ENCODE results near the gene FNDC3A.

The FNDC3A gene

GRCh38 chr13:49165798-49166752, 190.4 kb downstream of the FNDC3A start:
- Histone ChIP-seq H3K36me3 (ENCODE audit: low read length) (peaks cover 20% of the 10 kb centered on the region; the same call in 1 of the 2 replicates), H3K27ac (ENCODE audit: low read depth, low read length) (no peak overlapping the region), H3K4me3 (ENCODE audit: insufficient read depth, low read length, poor library complexity, severe bottlenecking) (no peak overlapping the region), H3K9me2 (replicated peaks; ENCODE audit: insufficient read depth, low read length) (no peaks in the 10 kb centered on the region), H3K9me3 (ENCODE audit: insufficient read depth, low read length) (peaks cover 9% of the 10 kb centered on the region; the same call in 1 of the 2 replicates), H3K27me3 (ENCODE audit: low read length) (no peaks in the 10 kb centered on the region), H3K79me2 (ENCODE audit: insufficient read depth, low read length) (no peaks in the 10 kb centered on the region), H2AFZ (ENCODE audit: low read depth, low read length, severe bottlenecking) (no peak overlapping the region), H4K20me1 (ENCODE audit: low read depth, low read length) (no peaks in the 10 kb centered on the region), H3K9ac (ENCODE audit: low read length) (no peak overlapping the region), H3F3A (ENCODE audit: insufficient read depth) (0 out of 2 replicates have a peak, but pooled peaks cover 2% of the 10 kb centered on the region), H3K4me2 (ENCODE audit: low read depth, low read length, poor library complexity, severe bottlenecking) (no peak overlapping the region)
- TF ChIP-seq EZH2phosphoT487 (conservative IDR thresholded peaks at IDR 0.05; ENCODE audit: low read length) (no peak), CTCF (IDR thresholded peaks at IDR 0.05; ENCODE audit: insufficient read depth, low read length, poor library complexity, severe bottlenecking) (no peak)

GRCh38 chr13:49171359-49171758, 195.6 kb downstream of the FNDC3A start:
- no peak for TF ChIP-seq EZH2phosphoT487 (conservative IDR thresholded peaks at IDR 0.05; ENCODE audit: low read length)
- no peak for TF ChIP-seq CTCF (IDR thresholded peaks at IDR 0.05; ENCODE audit: insufficient read depth, low read length, poor library complexity, severe bottlenecking)

DNA sequence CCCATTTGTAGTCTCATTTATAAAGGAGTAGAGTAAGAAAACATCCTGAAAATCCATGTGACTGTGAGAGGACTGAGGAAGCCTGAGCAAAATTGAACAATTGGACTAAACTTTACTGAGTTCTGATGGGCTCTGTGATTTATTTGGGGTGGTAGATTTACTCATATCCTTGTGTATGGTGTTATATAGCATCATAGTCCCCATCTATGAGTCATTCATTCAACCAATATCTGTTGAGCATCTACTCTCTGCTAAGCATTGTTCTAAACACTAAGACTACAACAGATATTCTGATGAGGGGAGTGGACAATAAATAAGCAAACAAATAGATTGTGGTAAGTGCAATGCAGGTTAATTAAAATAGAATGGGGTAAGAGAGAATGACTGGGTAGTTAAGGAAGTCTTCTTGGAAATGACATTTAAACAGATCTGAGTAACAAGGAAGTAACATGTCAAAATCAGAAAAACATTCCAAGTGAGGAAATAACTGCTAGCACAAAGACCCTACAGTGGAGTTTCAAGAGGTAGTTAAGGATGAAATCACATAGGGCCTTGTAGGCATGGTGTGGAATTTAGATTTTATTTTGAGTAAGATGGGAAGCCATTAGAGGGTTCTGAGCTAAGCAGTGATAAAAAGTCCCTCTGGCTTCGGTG, 208.1 kb downstream of the FNDC3A start:
- H3K4me2 ChIP-seq (ENCODE audit: low read depth, low read length, poor library complexity, severe bottlenecking) = no peak overlapping the region
- no peaks in the 10 kb centered on the region for H3K79me2 ChIP-seq (ENCODE audit: insufficient read depth, low read length)
- no peak overlapping the region for H2AFZ ChIP-seq (ENCODE audit: low read depth, low read length, severe bottlenecking)
- H3K27me3 ChIP-seq (ENCODE audit: low read length) = no peaks in the 10 kb centered on the region
- no peak overlapping the region for H3K27ac ChIP-seq (ENCODE audit: low read depth, low read length)
- no peaks in the 10 kb centered on the region for H4K20me1 ChIP-seq (ENCODE audit: low read depth, low read length)
- no peaks in the 10 kb centered on the region for H3F3A ChIP-seq (ENCODE audit: insufficient read depth)
- H3K4me3 ChIP-seq (ENCODE audit: insufficient read depth, low read length, poor library complexity, severe bottlenecking) = no peak overlapping the region
- H3K9ac ChIP-seq (ENCODE audit: low read length) = no peak overlapping the region
- TF ChIP-seq EZH2phosphoT487 (conservative IDR thresholded peaks at IDR 0.05; ENCODE audit: low read length) (no peak), CTCF (IDR thresholded peaks at IDR 0.05; ENCODE audit: insufficient read depth, low read length, poor library complexity, severe bottlenecking) (no peak)
- H3K9me3 ChIP-seq (ENCODE audit: insufficient read depth, low read length) = no peaks in the 10 kb centered on the region
- H3K9me2 ChIP-seq (replicated peaks; ENCODE audit: insufficient read depth, low read length) = no peaks in the 10 kb centered on the region
- peaks cover 29% of the 10 kb centered on the region for H3K36me3 ChIP-seq (ENCODE audit: low read length)

More at GRCh38 chr13:49171359-49171758, 195.6 kb downstream of the FNDC3A start:
- Histone ChIP-seq H3K4me2 (ENCODE audit: low read depth, low read length, poor library complexity, severe bottlenecking) (no peak overlapping the region), H3K9ac (ENCODE audit: low read length) (no peak overlapping the region), H4K20me1 (ENCODE audit: low read depth, low read length) (no peaks in the 10 kb centered on the region), H3F3A (ENCODE audit: insufficient read depth) (0 out of 2 replicates have a peak, but pooled peaks cover 2% of the 10 kb centered on the region), H3K27ac (ENCODE audit: low read depth, low read length) (no peak overlapping the region), H3K9me3 (ENCODE audit: insufficient read depth, low read length) (no peaks in the 10 kb centered on the region), H3K4me3 (ENCODE audit: insufficient read depth, low read length, poor library complexity, severe bottlenecking) (no peak overlapping the region), H2AFZ (ENCODE audit: low read depth, low read length, severe bottlenecking) (no peak overlapping the region), H3K36me3 (ENCODE audit: low read length) (peaks cover 33% of the 10 kb centered on the region; the same call in 1 of the 2 replicates), H3K79me2 (ENCODE audit: insufficient read depth, low read length) (no peaks in the 10 kb centered on the region), H3K9me2 (replicated peaks; ENCODE audit: insufficient read depth, low read length) (no peaks in the 10 kb centered on the region), H3K27me3 (ENCODE audit: low read length) (no peaks in the 10 kb centered on the region)
